ENCODE results near the gene CLPTM1L.

Gene CLPTM1L

GRCh38 chr5:1325191-1325741 lies 19.6 kb downstream of the CLPTM1L start:
- no peak for DNase-seq

- no peak for DNase-seq
Observed at GRCh38 chr5:1324719-1325190, 20.1 kb downstream of the CLPTM1L start.

DNA sequence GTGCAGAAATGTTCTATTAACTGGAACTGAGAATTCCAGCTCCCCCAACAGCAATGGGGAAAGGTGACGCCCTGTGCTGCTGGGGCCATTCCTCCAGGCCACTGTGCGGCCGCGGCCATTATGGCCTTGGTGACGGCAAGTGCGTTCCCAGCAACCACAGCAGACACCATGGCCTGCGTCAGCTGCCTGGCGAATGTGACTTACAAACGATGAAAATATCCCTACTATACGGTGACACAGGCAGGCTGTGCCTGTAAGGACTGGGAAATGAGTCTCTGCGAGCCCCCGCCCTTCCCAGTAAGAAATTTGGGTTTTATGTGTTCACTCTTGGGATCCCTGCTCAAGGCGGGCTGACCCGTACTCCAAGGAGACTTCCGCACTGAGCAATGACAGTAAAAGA lies 20.6 kb downstream of the CLPTM1L start:
- DNase-seq = no peak

DNA sequence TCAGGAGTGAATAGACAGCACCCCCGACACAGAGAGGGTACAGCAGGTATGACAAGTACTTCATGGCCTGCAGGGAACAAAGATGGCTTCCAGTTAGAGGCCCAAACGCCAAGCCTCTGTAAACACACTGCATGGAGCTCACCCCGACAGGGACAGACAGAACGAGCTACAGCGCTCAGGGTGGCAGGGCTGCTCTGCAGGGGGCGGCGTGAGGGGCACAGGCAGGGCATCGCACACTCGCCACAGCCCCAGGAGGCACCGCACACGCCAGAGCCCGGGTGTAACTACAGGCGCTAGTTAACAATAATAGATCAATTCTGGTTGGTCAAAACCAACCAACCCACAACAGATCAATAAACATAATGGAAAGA lies 21.1 kb downstream of the CLPTM1L start:
- no peak for DNase-seq

GRCh38 chr5:1322955-1323802 lies 21.7 kb downstream of the CLPTM1L start:
- no peak for DNase-seq

- DNase-seq = no peak
Observed at GRCh38 chr5:1322036-1322900, 22.6 kb downstream of the CLPTM1L start.

DNA sequence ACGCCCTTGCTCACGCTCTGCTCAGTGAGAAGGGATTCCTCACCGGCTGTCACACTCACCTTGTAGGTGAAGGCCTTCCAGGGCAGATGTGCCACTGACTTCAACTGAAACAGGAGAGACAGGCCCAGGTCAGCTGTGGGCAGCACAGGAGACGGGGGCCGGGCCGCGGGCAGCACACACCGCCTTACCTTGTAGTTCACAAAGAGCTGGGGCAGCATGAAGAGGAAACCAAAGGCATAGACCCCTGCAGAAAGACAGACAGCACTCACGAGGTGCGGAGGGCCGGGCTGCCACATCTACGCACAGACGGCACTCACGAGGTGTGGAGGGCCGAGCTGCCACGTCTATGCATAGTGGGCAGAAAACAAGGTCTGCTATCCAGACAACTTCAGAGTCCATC lies 23.3 kb downstream of the CLPTM1L start:
- DNase-seq = no peak

GRCh38 chr5:1320436-1321344 lies 24.2 kb downstream of the CLPTM1L start:
- DNase-seq = no peak

GRCh38 chr5:1319436-1320256 lies 25.3 kb downstream of the CLPTM1L start:
- no peak for DNase-seq

DNA sequence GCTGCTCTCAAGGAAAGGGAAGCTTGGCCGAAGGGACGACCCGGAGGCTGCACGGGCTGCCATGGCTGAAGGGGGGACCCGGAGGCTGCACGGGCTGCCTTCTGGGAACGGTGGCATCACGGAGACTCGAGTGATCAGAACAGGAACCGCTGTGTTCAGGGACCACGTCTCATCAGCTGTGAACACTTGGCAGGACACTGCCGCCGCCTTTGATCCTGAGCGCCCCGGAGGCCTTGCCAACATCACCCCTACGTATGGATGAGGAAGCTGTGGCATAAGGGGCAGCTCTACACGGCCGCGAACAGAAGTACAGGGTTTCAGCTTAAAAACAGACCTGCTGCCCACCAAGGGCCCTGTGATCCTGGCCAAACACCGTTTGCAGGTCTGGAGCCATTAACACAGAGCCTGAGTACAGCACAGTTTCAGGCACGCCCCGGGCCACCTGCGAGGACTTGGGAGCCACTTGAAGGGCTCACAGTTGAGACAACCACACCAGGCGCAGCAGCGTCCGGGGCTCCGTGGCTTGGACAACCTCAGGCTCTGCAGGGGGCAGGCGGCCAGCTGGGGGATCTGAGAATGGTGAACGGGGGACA lies 26.1 kb downstream of the CLPTM1L start:
- DNase-seq = no peak

DNA sequence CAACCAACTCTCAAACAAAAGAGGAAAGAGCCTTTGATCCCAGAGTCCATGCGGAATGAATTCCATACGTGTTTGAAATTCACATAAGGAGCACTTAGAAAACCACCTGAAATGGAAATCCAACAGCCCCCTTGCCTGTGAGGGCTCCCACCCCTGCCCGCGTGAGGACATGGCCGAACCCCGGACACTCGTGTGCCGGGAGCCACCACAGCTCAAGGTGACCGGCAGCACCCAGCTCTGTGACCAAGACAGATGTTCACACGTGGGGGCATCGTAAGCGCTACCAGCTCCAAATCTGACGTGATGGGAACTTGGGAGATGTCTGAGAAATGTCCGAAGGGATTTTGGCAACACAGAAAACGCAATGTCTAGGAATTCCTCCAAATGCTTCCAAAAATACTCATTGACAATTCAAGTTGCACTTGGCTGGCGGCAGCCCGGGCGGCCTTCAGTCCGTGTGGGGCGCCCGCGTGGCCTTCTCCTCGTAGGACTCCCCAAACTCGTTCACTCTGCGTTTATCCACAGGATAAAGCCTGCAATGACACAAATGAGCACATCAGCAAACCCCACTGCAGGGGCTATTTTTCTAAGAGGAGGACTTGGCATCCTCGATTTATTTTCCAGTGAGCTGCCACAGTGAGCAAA lies 26.9 kb downstream of the CLPTM1L start:
- no peak for DNase-seq

DNA sequence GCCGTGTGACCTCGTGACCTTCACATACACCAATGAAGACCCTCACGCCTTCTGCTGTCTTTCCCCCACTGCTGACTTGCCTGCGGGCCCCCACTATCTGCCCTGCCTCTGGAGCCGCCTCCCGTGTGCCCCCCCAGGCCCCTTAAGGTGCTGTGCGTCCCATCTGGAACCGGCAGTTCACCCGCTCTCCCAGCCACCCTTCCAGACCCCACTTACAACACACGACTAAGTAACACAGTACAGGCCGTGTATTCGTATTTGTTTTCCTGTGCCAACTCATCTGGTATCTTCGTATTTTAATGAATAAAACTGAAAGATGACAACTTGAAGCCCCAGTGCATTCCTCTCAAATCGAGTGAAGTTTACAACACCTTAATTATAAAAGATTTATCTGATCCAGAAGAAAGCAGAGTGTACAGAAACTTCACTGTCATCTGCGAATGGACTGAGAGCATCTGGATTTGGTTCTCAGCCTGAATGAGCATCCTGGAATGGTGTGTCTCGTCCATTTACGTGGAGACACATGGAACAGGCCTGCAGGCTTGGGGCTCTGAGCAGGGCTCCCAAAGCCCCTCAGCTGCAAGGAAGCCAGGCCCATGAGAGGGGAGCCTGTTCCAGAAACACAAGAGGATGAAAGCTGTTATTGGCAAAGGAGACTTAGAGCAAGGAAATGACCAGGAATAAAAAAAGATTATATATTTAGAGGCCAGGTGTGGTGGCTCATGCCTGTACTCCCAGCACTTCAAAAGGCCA lies 28.1 kb downstream of the CLPTM1L start:
- no peak for DNase-seq

DNA sequence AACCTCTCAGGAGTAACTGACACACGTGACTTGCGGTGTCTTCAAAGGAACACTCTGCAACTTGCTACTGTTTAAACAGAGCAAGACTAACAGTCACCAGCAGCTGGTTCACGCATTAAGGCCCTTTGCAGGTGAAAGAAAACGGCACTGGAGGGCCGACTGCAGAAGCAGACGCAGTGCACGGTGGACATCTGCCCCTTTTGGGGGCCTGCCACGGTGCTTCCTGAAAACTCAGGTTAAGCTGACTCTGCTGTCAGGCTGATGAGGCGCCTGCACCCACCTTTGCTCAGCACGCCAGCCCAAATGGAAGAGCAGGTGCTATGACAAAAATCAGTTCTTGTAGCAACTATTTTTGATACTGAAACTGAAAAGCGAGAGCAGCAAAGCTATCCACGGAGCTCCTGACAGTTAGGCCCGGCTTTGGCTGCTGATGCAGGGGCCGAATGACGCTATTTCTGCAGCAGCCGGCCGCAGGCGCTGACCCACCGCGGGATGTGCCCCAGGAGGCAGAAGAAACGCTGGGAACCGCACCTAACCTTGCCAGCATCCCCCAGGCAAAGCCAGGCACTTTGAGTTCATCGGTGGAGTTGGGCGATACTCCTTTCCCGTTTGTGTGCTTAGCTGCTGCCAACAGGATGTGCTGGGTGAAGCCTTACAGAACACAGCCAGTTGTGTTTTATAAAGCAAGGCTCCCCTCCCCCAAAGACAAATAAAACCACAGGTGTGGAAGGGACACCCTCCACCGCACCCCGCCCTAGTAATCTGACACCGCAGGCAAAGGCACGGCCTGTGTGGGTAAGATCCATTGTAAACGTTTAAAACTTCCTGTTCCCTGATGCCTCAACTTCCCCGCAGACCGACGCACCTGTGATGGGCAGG lies 29.0 kb downstream of the CLPTM1L start:
- no peak for DNase-seq

- DNase-seq = no peak
Observed at GRCh38 chr5:1315018-1315708, 29.7 kb downstream of the CLPTM1L start.

DNA sequence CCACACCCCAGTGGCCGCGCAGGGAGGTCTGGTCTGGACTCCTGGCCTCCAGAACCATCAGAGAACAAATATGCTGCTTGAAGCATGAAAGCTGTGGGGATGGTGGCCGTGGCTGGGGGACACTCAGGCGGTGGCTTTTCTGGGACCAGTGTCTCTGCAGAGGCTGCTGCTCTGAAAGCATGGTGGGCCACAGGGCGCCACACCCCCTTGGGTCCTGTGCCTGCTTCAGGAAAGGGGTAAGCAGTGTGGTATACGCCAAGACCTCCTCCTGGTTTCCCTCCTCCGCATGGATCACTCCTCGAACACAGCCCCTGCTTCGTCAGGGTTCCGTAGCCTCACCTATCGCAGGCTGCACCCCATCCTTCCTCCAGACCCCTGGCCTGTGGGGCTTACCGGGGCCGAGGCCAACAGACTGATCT lies 30.3 kb downstream of the CLPTM1L start:
- no peak for DNase-seq

DNA sequence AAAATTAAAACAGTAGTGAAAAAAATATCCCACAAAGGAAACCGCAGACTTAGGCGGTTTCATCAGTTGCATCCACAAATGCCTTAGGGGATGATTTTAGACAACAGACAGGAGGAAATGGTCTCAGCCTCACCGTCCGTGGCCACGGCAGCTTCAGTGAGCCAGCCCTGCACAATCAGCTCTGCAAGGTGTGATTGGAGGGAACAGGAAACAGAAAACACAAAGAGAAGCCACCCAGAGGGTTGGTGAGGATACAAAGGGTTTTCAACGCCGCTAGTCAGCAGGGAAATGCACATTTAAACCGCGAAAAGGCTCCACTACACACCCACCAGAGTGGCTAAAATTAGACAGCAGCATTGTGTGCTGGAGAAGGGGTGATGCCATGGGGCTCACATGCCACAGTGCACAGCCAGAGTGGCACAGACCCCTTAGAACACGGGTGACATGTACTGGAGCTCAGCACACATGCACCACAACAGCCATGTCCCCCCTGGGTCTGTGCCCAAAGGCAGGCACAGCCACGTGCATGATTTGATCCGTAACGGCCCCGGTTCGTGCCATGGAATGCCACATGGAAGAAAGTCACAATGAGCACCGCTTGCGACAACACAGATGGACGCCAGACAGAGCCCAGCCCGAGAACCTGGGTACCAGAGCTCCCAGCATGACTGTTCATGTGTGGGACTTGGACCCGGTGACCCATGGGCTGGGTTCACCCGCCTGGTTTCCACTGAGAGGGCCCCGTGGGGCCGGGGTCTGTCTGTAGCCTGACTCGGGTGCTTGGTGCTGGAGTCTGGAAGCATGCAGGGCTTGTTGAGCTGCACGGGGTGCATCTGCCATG lies 31.7 kb downstream of the CLPTM1L start:
- no peak for DNase-seq

GRCh38 chr5:1312206-1312605 lies 32.7 kb downstream of the CLPTM1L start:
- no peak for DNase-seq
